Tracheal epithelial cell (primary cell): ENCODE measurements around the gene TYW5. TPM values are rescaled to one million over a fixed set of nuclear protein-coding genes. Genes with fewer than 3 reads are reported as not detected.

Source experiments
- total RNA-seq: library from RNA; depleted of rRNA; stranded (reverse); fragments of >200 nt; gene quantifications from 2 replicates; pipeline ENCODE4 v1.2.1, GENCODE V29; 2014

Gene TYW5, protein sequence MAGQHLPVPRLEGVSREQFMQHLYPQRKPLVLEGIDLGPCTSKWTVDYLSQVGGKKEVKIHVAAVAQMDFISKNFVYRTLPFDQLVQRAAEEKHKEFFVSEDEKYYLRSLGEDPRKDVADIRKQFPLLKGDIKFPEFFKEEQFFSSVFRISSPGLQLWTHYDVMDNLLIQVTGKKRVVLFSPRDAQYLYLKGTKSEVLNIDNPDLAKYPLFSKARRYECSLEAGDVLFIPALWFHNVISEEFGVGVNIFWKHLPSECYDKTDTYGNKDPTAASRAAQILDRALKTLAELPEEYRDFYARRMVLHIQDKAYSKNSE
- total RNA-seq: 8.5 and 9.2 TPM in 2 replicates

DNA sequence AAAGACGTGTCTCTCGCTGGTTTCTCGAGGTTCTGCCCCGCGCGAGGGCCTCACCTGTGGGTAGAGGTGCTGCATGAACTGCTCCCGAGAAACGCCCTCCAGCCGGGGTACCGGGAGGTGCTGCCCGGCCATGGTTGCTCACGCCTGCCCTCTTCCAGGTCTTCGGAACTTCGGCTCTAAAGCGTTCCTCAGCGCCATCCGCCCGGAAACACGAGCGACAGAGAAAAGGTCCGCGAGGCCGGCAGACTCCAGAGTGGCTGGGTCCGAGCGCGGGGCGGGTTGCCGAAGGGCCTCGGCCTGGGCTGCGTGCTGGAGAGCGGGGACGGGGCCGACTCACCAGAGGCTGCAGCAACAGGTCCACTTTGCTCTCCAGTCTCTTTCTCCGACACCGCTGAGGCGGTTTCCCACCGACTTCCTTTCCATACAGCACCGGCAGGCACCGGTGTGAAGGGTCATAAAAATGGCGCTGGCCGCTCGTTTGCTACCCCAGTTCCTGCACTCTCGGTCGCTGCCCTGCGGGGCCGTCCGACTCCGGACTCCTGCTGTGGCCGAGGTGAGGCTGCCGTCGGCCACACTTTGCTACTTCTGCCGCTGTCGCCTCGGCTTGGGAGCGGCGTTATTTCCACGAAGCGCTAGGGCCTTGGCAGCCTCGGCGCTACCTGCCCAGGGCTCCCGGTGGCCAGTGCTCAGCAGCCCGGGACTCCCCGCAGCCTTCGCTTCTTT lies at the start of gene TYW5, which contains the start of gene MAIP1:
Gene TYW5 (minus strand): TSS at position 153 of the 723 bp plus-strand sequence. CDS start 21 bp downstream, at position 132.
Gene MAIP1 (plus strand): TSS at position 244 of the 723 bp plus-strand sequence. CDS start 217 bp downstream, at position 461.

DNA sequence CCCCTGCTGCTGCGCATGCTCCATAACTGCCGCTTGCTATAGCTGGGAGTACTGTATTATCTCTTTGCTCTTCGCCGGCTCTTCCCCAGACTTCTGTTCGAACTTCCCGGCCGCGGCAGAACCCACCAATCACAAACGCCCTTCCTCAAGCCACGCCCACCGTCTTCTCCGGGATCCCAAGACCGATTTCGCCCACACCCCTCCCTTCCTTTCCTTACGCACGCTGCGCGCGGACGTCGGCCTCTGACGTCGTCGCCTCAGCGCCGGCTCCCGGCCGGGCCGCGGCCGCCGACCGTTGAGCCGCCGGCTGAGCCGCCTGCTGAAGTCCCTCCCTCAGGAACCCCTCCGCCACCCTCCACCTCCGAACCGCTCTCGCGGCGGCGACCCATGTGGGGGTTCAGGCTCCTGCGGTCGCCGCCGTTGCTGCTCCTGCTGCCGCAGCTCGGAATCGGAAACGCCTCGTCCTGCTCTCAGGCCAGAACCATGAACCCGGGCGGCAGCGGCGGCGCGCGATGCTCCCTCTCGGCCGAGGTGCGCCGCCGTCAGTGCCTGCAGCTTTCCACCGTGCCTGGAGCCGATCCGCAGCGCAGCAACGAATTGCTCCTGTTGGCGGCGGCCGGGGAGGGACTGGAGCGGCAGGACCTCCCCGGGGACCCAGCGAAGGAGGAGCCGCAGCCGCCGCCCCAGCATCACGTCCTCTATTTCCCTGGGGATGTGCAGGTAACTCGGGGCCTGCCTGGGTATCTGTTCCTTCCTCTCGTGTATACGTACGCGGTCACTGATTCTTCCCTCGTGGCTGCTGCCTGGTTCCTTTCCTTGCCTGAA lies 44.0 kb downstream of the TYW5 start, which contains the start of gene C2orf69:
Gene C2orf69 (plus strand): TSS at position 242 of the 825 bp plus-strand sequence. CDS start 146 bp downstream, at position 388.

Other genes starting within 250 kb of the TYW5 start
- gene FTCDNL1, start 104.3 kb downstream of the TYW5 start, total RNA-seq: 0.21 and 1.4 TPM in 2 replicates
- gene C2orf69, start 44.2 kb downstream of the TYW5 start, total RNA-seq: 10.0 and 11.3 TPM in 2 replicates
- gene MAIP1, start 91 bp upstream of the TYW5 start, total RNA-seq: 25.8 and 31.8 TPM in 2 replicates